VCaP (cell line): ENCODE measurements around the gene MET.

Source experiments
- H3K27ac ChIP-seq: fragments of 450-650 bp; 2 replicates; pipeline ENCODE4 v1.5.1; 2017
- TF ChIP-seq, protein P1 (sequence below): fragments of 450-650 bp; conservative IDR thresholded peaks from 2 replicates; pipeline ENCODE4 v1.5.1; 2017; ENCODE audit warnings: mild to moderate bottlenecking, moderate library complexity

MET gene

DNA sequence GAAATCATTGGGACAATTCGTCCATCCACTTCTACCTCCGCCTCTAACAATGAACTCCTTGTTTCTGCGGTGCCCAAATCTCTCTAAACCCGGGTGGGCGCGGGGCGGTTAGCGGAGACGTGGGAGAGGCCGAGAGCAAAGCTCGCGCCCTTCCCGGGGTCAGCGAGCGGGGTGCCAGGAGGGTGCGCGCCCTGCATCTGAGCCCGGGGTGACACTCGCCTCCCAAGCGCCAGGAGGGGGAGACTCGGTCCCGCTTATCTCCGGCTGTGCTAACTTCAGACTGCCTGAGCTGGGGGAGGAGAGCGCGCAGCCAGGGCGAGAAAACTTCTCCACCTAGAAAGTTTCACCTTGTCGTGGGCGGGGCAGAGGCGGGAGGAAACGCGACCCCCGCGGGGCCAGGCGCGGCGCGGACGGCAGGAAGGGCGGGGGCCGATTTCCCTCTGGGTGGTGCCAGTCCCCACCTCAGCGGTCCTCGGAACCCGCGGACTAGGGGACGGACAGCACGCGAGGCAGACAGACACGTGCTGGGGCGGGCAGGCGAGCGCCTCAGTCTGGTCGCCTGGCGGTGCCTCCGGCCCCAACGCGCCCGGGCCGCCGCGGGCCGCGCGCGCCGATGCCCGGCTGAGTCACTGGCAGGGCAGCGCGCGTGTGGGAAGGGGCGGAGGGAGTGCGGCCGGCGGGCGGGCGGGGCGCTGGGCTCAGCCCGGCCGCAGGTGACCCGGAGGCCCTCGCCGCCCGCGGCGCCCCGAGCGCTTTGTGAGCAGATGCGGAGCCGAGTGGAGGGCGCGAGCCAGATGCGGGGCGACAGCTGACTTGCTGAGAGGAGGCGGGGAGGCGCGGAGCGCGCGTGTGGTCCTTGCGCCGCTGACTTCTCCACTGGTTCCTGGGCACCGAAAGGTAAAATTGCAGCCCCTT is at the start of gene MET:
Gene MET (plus strand): TSS at position 516 of the 915 bp plus-strand sequence. CDS start 26,889 bp downstream, outside the sequence.
- peak within 1 kb of the TSS; percentile 40; the same call in 1 of the 2 replicates for H3K27ac ChIP-seq
- TF ChIP-seq, protein P1, sequence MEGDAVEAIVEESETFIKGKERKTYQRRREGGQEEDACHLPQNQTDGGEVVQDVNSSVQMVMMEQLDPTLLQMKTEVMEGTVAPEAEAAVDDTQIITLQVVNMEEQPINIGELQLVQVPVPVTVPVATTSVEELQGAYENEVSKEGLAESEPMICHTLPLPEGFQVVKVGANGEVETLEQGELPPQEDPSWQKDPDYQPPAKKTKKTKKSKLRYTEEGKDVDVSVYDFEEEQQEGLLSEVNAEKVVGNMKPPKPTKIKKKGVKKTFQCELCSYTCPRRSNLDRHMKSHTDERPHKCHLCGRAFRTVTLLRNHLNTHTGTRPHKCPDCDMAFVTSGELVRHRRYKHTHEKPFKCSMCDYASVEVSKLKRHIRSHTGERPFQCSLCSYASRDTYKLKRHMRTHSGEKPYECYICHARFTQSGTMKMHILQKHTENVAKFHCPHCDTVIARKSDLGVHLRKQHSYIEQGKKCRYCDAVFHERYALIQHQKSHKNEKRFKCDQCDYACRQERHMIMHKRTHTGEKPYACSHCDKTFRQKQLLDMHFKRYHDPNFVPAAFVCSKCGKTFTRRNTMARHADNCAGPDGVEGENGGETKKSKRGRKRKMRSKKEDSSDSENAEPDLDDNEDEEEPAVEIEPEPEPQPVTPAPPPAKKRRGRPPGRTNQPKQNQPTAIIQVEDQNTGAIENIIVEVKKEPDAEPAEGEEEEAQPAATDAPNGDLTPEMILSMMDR = peak; percentile 73

DNA sequence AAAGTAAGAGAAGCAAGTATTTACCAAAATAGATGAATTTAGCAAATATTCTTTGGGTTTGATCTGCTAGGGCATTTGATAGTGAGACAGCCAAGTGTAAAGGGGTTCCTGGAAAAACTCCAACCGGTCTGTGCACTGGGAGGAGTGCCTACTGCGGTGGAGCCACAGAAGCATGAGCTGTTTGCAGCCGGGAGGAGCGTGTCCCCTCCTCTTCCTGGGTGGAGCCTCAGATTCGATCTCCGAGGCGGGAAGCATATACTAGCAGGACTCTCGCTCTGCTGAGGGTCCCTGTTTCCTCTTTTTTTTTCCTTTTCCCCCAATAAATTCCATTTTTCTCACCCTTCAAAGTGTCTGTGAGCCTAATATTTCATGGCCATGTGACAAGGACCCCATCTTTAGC is 45.1 kb upstream of the MET start:
- TF ChIP-seq, protein P1 = no peak
- no peak overlapping the region for H3K27ac ChIP-seq

DNA sequence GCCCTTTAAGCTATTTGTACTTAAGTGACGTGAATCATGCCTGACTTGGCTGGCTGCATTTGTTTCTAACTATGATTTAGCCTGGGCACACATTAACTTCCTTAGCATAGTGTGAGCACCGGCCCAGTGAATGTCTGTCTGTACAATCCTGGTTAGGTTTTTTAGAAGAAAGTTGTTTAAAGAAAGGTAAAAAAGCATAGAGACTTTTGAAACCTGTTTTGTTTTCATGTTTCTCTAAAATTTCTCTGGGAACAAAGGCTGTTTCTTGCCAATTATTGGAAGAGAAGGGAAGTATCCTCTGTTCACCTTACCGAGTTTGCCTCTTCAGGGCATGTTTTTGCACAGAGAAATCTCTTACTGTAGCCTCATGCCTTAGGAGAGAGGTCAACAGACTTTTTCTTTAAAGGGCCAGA is 42.9 kb upstream of the MET start:
- TF ChIP-seq, protein P1 = no peak
- H3K27ac ChIP-seq = no peak overlapping the region

DNA sequence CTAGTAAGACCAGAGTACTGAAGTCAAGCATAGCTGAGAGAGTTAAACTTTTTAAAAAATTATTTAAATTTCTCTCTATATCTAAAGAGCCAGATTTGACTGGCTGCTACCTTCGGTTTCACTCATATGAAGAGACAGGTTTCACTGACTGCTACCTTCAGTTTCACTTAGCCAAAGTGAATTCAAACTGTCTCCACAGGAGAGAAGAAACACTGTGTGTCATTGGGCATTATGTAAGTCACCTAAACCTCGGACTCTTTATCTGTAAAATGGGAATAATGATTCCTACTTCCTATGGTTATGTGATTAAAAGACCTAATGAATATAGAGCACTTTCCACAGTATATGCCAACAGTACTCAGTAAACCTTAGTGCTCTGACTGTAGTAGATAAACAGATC is 41.6 kb upstream of the MET start:
- H3K27ac ChIP-seq = no peak overlapping the region
- TF ChIP-seq, protein P1 = no peak

DNA sequence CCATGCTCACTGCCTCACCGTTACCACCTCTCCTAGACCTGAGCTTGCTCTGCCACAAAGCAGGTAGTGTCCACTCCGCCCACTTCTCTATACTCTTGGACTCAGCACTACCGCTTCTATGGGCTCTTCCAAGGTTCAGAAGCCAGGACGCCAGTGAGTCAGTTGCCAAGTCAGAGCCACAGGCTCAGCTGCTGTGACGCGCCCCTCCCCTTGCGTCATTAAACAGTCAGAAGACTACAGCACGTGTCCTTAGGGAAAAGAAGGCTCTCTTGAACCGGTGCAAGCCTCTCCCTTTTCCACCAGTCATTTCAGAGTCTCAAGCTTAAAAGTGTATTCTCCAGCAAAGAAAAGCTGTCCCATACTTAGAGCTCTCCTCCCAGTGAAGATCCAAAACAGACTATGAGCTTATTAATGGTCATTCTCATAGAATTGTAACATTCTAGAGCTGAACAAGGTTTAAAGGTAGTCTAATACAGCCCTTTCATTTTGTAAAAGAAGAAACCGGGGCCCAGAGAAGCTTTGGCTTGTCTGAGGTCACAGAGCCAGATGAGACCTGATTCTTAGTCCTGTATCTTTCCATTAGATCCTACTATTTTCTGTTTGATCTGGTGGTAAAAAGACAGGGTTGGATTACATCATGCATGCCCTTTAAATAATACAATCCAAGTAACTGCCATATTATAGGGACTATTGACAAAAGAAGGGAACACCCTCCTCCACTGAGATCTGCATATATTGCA is 40.9 kb upstream of the MET start:
- H3K27ac ChIP-seq = no peak overlapping the region
- TF ChIP-seq, protein P1 = no peak

DNA sequence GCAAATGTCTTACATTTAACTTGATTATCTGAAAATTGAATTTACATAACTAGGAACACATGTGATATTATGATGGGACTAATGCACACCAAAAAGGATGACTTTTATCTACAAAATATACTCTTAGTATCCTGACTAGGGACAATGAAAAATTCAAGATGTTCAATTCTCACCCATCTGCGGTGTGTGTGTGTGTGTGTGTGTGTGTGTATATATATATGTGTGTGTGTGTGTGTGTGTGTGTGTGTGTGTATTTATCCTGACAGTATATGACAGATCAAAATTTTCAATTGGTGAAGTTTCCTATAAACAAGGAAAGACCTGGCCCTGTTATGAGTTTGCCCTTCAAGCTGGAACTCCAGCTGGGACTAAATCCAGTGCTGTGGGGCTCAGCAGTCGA is 40.3 kb upstream of the MET start:
- H3K27ac ChIP-seq = no peak overlapping the region
- TF ChIP-seq, protein P1 = no peak

DNA sequence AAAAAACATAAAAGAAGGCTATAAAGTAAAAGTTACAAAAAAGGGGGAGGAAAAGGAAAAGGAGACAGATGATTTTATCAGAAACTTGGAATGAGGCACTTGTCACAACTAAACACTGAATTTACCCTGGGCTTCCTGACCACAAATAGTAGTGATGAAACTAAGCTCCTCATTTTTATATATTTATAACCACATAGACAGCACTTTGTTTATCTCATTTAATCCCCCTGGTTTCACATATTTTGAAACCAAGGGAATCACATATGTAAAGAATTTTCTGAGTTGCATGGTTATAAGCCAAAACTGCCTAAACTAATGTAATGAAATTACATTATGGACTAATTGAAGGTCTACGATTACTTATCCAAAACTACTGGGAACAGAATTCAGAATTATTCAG is 39.6 kb upstream of the MET start:
- no peak overlapping the region for H3K27ac ChIP-seq
- TF ChIP-seq, protein P1 = no peak
